ENCODE results near the gene EXT2. TPM values are rescaled to one million over a fixed set of nuclear protein-coding genes. Genes with fewer than 3 reads are reported as not detected.

Gene EXT2
- total RNA-seq, 1 donor from 2014 or later = 24.5 TPM

DNA sequence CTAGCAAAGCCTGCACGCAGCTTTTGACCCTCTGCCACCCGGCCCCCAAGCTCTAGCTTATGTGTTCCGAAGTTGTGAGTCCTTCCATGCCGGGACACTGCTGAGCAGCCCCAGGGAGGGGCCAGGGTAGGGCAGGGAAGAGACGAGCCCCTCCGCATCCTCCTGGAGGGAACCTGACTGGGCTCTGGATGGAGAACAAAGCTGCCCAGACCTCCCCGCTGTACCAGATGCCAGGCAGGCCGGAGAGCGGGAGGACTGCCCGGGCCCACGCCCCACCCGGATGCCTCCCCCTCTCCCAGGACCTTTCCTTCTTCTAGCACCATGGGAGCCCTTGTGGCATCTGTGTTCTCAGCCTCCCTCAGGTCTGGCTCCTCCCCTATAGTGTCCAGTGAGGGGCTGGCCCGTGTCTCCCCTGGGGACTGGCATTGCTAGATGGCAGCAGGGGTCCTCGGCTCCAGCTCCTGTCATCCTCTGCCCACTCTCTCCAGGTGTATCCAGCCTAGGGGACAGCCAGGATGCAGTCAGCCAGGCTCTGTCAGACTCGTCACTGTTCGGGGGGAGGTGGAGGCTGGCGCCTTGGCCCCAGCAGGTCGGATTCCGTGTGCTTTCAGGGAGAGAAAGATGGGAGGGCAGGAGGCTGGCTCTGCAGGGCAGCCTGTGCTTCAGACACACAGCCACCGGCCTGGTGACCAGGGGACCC lies 168.4 kb downstream of the EXT2 start:
- TF ChIP-seq, protein P1, sequence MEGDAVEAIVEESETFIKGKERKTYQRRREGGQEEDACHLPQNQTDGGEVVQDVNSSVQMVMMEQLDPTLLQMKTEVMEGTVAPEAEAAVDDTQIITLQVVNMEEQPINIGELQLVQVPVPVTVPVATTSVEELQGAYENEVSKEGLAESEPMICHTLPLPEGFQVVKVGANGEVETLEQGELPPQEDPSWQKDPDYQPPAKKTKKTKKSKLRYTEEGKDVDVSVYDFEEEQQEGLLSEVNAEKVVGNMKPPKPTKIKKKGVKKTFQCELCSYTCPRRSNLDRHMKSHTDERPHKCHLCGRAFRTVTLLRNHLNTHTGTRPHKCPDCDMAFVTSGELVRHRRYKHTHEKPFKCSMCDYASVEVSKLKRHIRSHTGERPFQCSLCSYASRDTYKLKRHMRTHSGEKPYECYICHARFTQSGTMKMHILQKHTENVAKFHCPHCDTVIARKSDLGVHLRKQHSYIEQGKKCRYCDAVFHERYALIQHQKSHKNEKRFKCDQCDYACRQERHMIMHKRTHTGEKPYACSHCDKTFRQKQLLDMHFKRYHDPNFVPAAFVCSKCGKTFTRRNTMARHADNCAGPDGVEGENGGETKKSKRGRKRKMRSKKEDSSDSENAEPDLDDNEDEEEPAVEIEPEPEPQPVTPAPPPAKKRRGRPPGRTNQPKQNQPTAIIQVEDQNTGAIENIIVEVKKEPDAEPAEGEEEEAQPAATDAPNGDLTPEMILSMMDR (IDR thresholded peaks at IDR 0.05; ENCODE audit: borderline replicate concordance) = no peak
- H3K27ac ChIP-seq (replicated peaks) = no peak overlapping the region
- H3K27me3 ChIP-seq (ENCODE audit: low read depth) = peaks cover 4% of the 10 kb centered on the region
- no peaks in the 10 kb centered on the region for H3K36me3 ChIP-seq
- intact Hi-C loops (cut with micrococcal nuclease) = no loop called here
- H3K4me1 ChIP-seq = no peaks in the 10 kb centered on the region
- no peak overlapping the region for H3K4me3 ChIP-seq
- no peak for DNase-seq
- no peaks in the 10 kb centered on the region for H3K9me3 ChIP-seq (replicated peaks)

DNA sequence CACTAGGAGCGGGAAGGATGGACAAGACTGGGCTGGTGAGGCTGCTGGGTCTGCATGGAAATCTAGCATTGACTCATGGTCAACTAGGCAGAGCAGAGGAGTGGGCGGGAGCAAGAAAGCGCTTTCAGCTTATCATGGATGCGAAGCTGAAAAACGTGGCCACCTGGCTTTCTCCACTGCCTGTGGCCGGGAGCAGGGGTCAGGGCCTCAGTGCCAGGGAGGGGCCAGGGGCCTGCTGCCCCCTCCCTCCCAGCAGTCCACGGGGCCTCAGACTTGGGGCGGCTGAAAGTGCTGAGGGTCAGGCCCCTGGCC lies 168.9 kb downstream of the EXT2 start:
- Histone ChIP-seq H3K4me3 (no peak overlapping the region), H3K4me1 (no peaks in the 10 kb centered on the region), H3K27ac (replicated peaks) (no peak overlapping the region), H3K9me3 (replicated peaks) (no peaks in the 10 kb centered on the region), H3K36me3 (no peaks in the 10 kb centered on the region), H3K27me3 (ENCODE audit: low read depth) (peaks cover 4% of the 10 kb centered on the region)
- intact Hi-C loops (cut with micrococcal nuclease) = no loop called here
- DNase-seq = no peak
- TF ChIP-seq, protein P1 (IDR thresholded peaks at IDR 0.05; ENCODE audit: borderline replicate concordance) = no peak

DNA sequence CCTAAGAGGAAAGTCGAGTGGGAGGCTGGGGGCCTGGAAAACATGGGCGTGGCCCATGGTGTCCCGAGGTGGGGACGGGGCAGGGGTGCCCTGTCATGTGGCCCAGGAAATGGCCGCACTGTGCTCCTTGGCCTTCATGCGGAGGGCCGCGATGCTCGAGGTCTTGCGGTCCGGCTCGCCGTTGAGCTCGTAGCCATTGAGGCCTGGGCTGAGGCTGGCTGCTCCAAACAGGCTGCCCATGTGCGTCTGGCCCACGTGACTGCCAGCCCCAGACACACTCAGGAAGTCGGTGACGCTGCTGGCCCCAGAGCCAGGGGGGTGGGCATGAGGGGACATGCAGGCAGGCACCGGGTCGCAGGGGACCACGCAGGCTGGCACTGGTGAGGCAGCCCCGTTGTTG lies 169.3 kb downstream of the EXT2 start:
- TF ChIP-seq, protein P1 (IDR thresholded peaks at IDR 0.05; ENCODE audit: borderline replicate concordance) = no peak
- H3K27me3 ChIP-seq (ENCODE audit: low read depth) = peaks cover 4% of the 10 kb centered on the region
- no peak overlapping the region for H3K4me3 ChIP-seq
- intact Hi-C loops (cut with micrococcal nuclease) = no loop called here
- no peak overlapping the region for H3K27ac ChIP-seq (replicated peaks)
- H3K36me3 ChIP-seq = no peaks in the 10 kb centered on the region
- no peak for DNase-seq
- no peaks in the 10 kb centered on the region for H3K9me3 ChIP-seq (replicated peaks)
- no peaks in the 10 kb centered on the region for H3K4me1 ChIP-seq

DNA sequence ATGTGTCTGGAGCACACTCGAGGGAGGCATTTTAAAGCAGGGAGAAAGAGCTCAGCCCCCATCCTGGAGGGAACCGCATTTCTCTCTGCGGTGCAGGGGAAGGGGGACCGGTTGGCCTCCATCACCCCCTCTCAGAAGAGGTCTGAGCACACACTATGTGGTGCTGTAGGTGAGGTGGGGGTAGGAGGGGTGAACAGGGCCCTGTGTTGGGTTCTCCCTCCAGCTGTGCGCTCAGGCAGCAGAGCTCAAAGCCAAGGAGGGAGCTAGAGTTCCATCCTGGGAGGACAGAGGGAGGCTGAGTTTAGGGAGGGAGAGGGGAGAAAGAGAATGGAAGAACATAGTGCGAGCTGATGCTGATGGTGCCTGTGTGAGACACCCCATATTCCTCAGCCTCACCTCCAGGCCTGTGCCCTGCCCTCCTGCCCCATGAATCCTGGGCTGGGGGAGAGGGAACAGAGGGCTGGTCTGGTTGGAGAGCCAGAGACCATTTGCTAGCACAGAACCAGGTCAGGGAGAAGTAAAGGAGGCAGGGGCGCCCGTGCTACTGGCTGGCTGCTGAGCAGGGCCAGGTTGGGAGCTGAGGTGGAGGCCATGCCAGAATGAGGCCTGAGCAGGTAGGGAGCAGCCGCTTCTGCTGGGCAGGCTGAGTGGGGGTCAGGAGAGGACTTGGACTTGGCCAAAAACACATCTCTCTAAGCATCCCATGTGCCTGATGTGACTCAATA lies 170.7 kb downstream of the EXT2 start:
- Histone ChIP-seq H3K27ac (replicated peaks) (no peak overlapping the region), H3K27me3 (ENCODE audit: low read depth) (peaks cover 4% of the 10 kb centered on the region), H3K9me3 (replicated peaks) (no peaks in the 10 kb centered on the region), H3K4me3 (no peak overlapping the region), H3K4me1 (no peaks in the 10 kb centered on the region), H3K36me3 (no peaks in the 10 kb centered on the region)
- TF ChIP-seq, protein P1 (IDR thresholded peaks at IDR 0.05; ENCODE audit: borderline replicate concordance) = no peak
- DNase-seq = no peak
- intact Hi-C loops (cut with micrococcal nuclease) = no loop called here

DNA sequence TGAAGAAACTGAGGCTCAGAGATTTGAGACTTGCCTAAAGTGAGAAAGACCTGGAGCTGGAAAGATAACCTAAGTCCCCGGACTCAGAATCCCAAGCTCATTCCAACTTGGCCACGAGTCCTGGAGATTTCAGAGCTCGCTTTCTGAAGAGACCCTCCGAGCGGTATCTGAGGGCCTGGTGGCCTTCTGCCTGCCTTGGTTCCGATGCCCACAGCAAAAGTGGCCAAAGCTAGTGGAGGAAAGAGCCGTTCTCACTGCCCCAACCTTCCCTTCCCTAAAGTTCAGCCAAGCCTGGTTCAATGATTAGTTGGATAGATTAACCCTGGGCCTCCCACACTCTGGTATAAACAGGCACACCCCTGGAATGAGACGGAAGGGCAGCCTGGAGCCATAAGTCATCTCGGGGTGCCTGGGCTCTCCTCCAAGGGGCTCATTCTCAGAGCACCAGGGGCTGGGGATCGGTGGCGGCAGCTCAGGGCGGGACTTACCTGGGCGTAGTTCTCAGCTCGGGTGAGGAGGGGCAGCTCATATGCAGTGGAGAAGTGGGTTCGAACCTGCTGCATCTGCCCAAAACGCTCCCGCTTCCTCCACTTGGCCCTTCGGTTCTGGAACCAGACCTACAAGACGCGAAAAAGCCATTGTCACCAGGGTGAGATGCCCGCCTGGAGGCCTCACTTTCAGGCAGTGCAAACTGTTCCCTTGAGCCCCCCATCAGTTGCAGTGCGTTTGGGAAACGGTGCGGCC lies 171.7 kb downstream of the EXT2 start:
- TF ChIP-seq, protein P1 (IDR thresholded peaks at IDR 0.05; ENCODE audit: borderline replicate concordance) = no peak
- intact Hi-C loops (cut with micrococcal nuclease) = no loop called here
- H3K9me3 ChIP-seq (replicated peaks) = no peaks in the 10 kb centered on the region
- H3K4me1 ChIP-seq = no peaks in the 10 kb centered on the region
- peaks cover 4% of the 10 kb centered on the region for H3K27me3 ChIP-seq (ENCODE audit: low read depth)
- H3K27ac ChIP-seq (replicated peaks) = no peak overlapping the region
- no peak overlapping the region for H3K4me3 ChIP-seq
- H3K36me3 ChIP-seq = no peaks in the 10 kb centered on the region
- no peak for DNase-seq
